ENCODE results near the gene COL9A3.

COL9A3 gene

GRCh38 chr20:62816884-62817873, at the start of gene COL9A3:
Gene COL9A3, plus strand, starts transcription at chr20:62817050. Its CDS starts 15 bp downstream, at chr20:62817065.
- H2AFZ ChIP-seq (ENCODE audit: low read length), result no peak within 1 kb of the TSS
- H3F3A ChIP-seq (ENCODE audit: insufficient read depth, low read length), result no peaks in the 10 kb centered on the region
- no peaks in the 10 kb centered on the region for H3K36me3 ChIP-seq (replicated peaks; ENCODE audit: insufficient read depth, low read length)
- no peaks in the 10 kb centered on the region for H3K9me2 ChIP-seq (replicated peaks; ENCODE audit: insufficient read depth, low read length)
- no peak within 1 kb of the TSS for H3K4me2 ChIP-seq (ENCODE audit: low read depth, low read length)
- no peak within 1 kb of the TSS for H3K27ac ChIP-seq (ENCODE audit: low read length)
- no peaks in the 10 kb centered on the region for H3K9me3 ChIP-seq (replicated peaks; ENCODE audit: insufficient read depth, low read length)
- no peak within 1 kb of the TSS for H3K9ac ChIP-seq (ENCODE audit: low read length)
- DNase-seq, result no peak
- no peak within 1 kb of the TSS for H3K4me3 ChIP-seq (ENCODE audit: low read length)
- TF ChIP-seq CTCF (IDR thresholded peaks at IDR 0.05; ENCODE audit: low read length), result no peak
- no peak for TF ChIP-seq EZH2 (optimal IDR thresholded peaks at IDR 0.05; ENCODE audit: low read depth, low read length)
- no peak for TF ChIP-seq EZH2phosphoT487 (IDR thresholded peaks at IDR 0.05; ENCODE audit: low read length)
- no peaks in the 10 kb centered on the region for H3K4me1 ChIP-seq (ENCODE audit: low read length)
- peaks cover 73% of the 10 kb centered on the region for H3K27me3 ChIP-seq (replicated peaks; ENCODE audit: insufficient read depth, low read length)
- no peaks in the 10 kb centered on the region for H3K79me2 ChIP-seq (ENCODE audit: low read length)
- H4K20me1 ChIP-seq (ENCODE audit: insufficient read depth, low read length), result no peaks in the 10 kb centered on the region

DNA sequence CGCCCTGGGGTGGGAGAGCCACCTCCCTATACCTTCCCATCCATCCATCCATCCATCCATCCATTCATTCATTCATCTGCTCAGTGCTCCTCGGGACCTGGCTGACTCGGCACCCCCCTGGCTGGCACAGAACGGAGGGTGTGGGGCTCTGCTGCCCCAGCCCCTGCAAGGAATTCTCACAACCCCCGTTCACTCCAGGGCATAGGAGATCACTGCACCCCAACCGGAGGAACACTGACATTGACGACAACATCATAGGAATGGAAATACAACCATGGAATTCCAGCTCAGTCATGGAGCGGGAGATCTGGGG, 48.7 kb upstream of the COL9A3 start:
- H2AFZ ChIP-seq (ENCODE audit: low read length), result no peak overlapping the region

GRCh38 chr20:62768551-62769287, 48.1 kb upstream of the COL9A3 start:
- H3K4me1 ChIP-seq (ENCODE audit: low read length), result no peaks in the 10 kb centered on the region
- H3K9me3 ChIP-seq (replicated peaks; ENCODE audit: insufficient read depth, low read length), result no peaks in the 10 kb centered on the region
- H3K36me3 ChIP-seq (replicated peaks; ENCODE audit: insufficient read depth, low read length), result no peaks in the 10 kb centered on the region
- H3K79me2 ChIP-seq (ENCODE audit: low read length), result no peaks in the 10 kb centered on the region
- H3F3A ChIP-seq (ENCODE audit: insufficient read depth, low read length), result no peaks in the 10 kb centered on the region
- no peak overlapping the region for H3K4me2 ChIP-seq (ENCODE audit: low read depth, low read length)
- no peak overlapping the region for H3K9ac ChIP-seq (ENCODE audit: low read length)
- no peak overlapping the region for H3K27ac ChIP-seq (ENCODE audit: low read length)
- no peak for TF ChIP-seq EZH2 (optimal IDR thresholded peaks at IDR 0.05; ENCODE audit: low read depth, low read length)
- TF ChIP-seq EZH2phosphoT487 (IDR thresholded peaks at IDR 0.05; ENCODE audit: low read length), result no peak
- no peak for TF ChIP-seq CTCF (IDR thresholded peaks at IDR 0.05; ENCODE audit: low read length)
- H2AFZ ChIP-seq (ENCODE audit: low read length), result no peak overlapping the region
- no peak overlapping the region for H3K4me3 ChIP-seq (ENCODE audit: low read length)
- H4K20me1 ChIP-seq (ENCODE audit: insufficient read depth, low read length), result no peaks in the 10 kb centered on the region
- no peak for DNase-seq
- no peaks in the 10 kb centered on the region for H3K9me2 ChIP-seq (replicated peaks; ENCODE audit: insufficient read depth, low read length)
- H3K27me3 ChIP-seq (replicated peaks; ENCODE audit: insufficient read depth, low read length), result peaks cover 99% of the 10 kb centered on the region

More for the DNA sequence above, 48.7 kb upstream of the COL9A3 start:
- Histone ChIP-seq H3K4me3 (ENCODE audit: low read length) (no peak overlapping the region), H3K27me3 (replicated peaks; ENCODE audit: insufficient read depth, low read length) (peaks cover 99% of the 10 kb centered on the region), H3F3A (ENCODE audit: insufficient read depth, low read length) (no peaks in the 10 kb centered on the region), H3K9me2 (replicated peaks; ENCODE audit: insufficient read depth, low read length) (no peaks in the 10 kb centered on the region), H4K20me1 (ENCODE audit: insufficient read depth, low read length) (no peaks in the 10 kb centered on the region), H3K36me3 (replicated peaks; ENCODE audit: insufficient read depth, low read length) (no peaks in the 10 kb centered on the region), H3K9ac (ENCODE audit: low read length) (no peak overlapping the region), H3K9me3 (replicated peaks; ENCODE audit: insufficient read depth, low read length) (no peaks in the 10 kb centered on the region), H3K27ac (ENCODE audit: low read length) (no peak overlapping the region), H3K4me2 (ENCODE audit: low read depth, low read length) (no peak overlapping the region), H3K4me1 (ENCODE audit: low read length) (no peaks in the 10 kb centered on the region), H3K79me2 (ENCODE audit: low read length) (no peaks in the 10 kb centered on the region)
- no peak for TF ChIP-seq EZH2 (optimal IDR thresholded peaks at IDR 0.05; ENCODE audit: low read depth, low read length)
- TF ChIP-seq EZH2phosphoT487 (IDR thresholded peaks at IDR 0.05; ENCODE audit: low read length), result no peak
- TF ChIP-seq CTCF (IDR thresholded peaks at IDR 0.05; ENCODE audit: low read length), result no peak
- no peak for DNase-seq

Data from MM.1S (cell line).